Upper lobe of left lung (tissue), 6 donors: ENCODE results near the gene NTNG2. TPM values are rescaled to one million over a fixed set of nuclear protein-coding genes. Genes with fewer than 3 reads are reported as not detected.

Experiments used
- ATAC-seq, 2 donors: fragments of 200-7000 bp; cut with Tn5 transposase; one replicate each; pipeline ENCODE4 v1.9.1; 2022; ENCODE audit warnings: mild to moderate bottlenecking in 2 of 2, moderate library complexity in 2 of 2; ENCODE audit not compliant: low FRiP score in 2 of 2
- DNase-seq, 2 donors: peaks; one replicate each; pipeline ENCODE4 v3.0.0-alpha.2; 2019 to 2020
- H3K27ac ChIP-seq, 4 donors: fragments of 200-600 bp; sonication (generic); one replicate each; pipeline ENCODE4 v1.5.1; 2016 to 2019
- H3K27me3 ChIP-seq, 4 donors: fragments of 200-600 bp; sonication (generic); one replicate each; pipeline ENCODE4 v1.5.1; 2017 to 2019
- H3K36me3 ChIP-seq, 4 donors: fragments of 200-600 bp; sonication (generic); one replicate each; pipeline ENCODE4 v1.5.1; 2016 to 2019
- H3K4me1 ChIP-seq, 4 donors: fragments of 200-600 bp; sonication (generic); one replicate each; pipeline ENCODE4 v1.5.1; 2018 to 2019
- H3K4me3 ChIP-seq, 4 donors: fragments of 200-600 bp; sonication (generic); one replicate each; pipeline ENCODE4 v1.5.1; 2017 to 2019; ENCODE audit warnings: mild to moderate bottlenecking in 2 of 4, moderate library complexity in 1 of 4
- H3K9me3 ChIP-seq, 4 donors: fragments of 200-600 bp; sonication (generic); one replicate each; pipeline ENCODE4 v1.5.1; 2018 to 2019
- CTCF ChIP-seq, 6 experiments: fragments of 450-650 bp in 4 of 6; fragments of 200-600 bp in 2 of 6; sonication (generic) in 2 of 6; IDR thresholded peaks; one replicate each; pipeline ENCODE4 v1.5.1; 2016 to 2019; ENCODE audit warnings: antibody characterized with exemption in 6 of 6
- EP300 ChIP-seq, 4 donors: sonication (generic); formaldehyde crosslinking; IDR thresholded peaks; one replicate each; pipeline ENCODE4 v1.5.1; 2017; ENCODE audit warnings: antibody characterized with exemption in 4 of 4, control low read depth in 2 of 4
- POLR2A ChIP-seq, 4 donors: fragments of 450-650 bp; IDR thresholded peaks; one replicate each; pipeline ENCODE4 v1.5.1; 2016 to 2017; ENCODE audit warnings: antibody characterized with exemption in 4 of 4, mild to moderate bottlenecking in 2 of 4
- POLR2AphosphoS5 ChIP-seq, 2 donors: sonication (generic); formaldehyde crosslinking; IDR thresholded peaks; one replicate each; pipeline ENCODE4 v1.5.1; 2017; ENCODE audit warnings: antibody characterized with exemption in 2 of 2
- WGBS, 2 donors: methylation state at CpG; one replicate each; pipeline ENCODE4 v1.1.5; 2017 to 2018; 5-methylcytosine and 5-hydroxymethylcytosine counted together
- total RNA-seq, 6 donors: library from RNA; depleted of rRNA in 4 of 6; stranded (reverse); fragments of >200 nt in 4 of 6; gene quantifications; one replicate each; pipeline versions ENCODE4 v1.1.0 to v1.2.1, GENCODE V29; 2016 to 2021
- donor health status: DM: no; HTN: no; CAD: no; lungs with moderate emphysema.
- donor health status: DM: no; HTN: yes; CAD: no; lungs with severe emphysema.

The NTNG2 gene
- total RNA-seq, 6 donors from 2014 or later, result 2.1 to 8.2 (median 4.3) TPM

DNA sequence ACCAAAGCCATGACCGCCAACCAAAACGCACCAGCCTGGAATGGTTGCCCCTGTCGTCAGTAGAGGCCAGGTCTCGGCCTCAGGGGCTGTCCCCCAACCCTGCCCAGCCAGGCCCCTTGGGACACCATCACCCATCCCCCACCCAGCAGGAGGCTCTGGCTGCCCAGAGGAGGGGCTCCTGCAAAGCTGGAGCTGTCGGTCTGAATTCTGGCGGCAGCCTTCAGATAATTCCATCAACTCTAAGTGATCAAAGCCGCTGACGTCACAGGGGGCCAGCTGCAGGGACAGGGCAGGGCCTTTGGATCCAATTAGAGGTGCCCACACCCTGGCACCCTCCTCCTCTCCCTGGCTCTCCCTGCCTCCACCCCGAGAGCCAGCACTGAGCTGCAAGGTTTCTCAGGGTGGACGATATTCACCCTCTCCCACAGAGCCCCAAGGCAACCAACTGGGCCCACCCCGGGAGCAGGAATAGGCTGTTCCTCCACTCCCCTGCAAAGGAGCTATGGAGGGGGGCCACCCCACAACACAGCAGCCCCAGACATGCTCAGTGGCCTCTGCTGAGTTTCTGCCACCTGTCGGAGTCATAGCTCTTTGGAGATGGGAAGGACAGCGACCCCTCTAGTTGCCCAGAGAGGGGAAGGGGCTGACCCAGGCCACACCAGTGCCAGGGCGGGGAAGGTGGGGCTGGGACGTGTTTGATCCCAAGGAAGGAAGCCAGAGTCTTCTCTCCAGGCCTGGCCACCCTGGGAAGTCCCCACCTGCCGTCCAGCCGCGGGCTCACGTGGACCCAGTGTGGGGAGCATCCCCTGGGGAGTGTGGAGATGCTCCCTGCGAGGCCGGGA is 78.4 kb downstream of the NTNG2 start:
- H3K36me3 ChIP-seq, result no peaks in the 10 kb centered on the region
- H3K9me3 ChIP-seq, result no peaks in the 10 kb centered on the region
- 49 to 54% methylated on average over 5 to 21 of the region's 21 CpGs for WGBS, 2 donors
- no peaks in the 10 kb centered on the region for H3K27me3 ChIP-seq
- ATAC-seq (no peak), DNase-seq (no peak)
- peak overlapping the region in 3 of 4 donors; percentile 77 to 92 (median 88) for H3K4me3 ChIP-seq
- peak overlapping the region in 3 of 4 donors; percentile 6 to 84 (median 73) for H3K27ac ChIP-seq
- H3K4me1 ChIP-seq, result peaks cover 17 to 31% (median 21%) of the 10 kb centered on the region in 4 donors
- TF ChIP-seq POLR2AphosphoS5 (IDR thresholded peaks at IDR 0.05) (no peak), EP300 (IDR thresholded peaks at IDR 0.05) (no peak)

- H3K36me3 ChIP-seq, result no peaks in the 10 kb centered on the region
- peak in 1 of 4 donors; percentile 39 for TF ChIP-seq POLR2A (IDR thresholded peaks at IDR 0.05)
- no peak for TF ChIP-seq EP300 (IDR thresholded peaks at IDR 0.05)
- TF ChIP-seq POLR2AphosphoS5 (IDR thresholded peaks at IDR 0.05), result peak; percentile 16 to 33
- H3K27me3 ChIP-seq, result no peaks in the 10 kb centered on the region
- peak overlapping the region; percentile 63 to 92 (median 82) for H3K4me3 ChIP-seq
- DNase-seq (peak; percentile 99 to 100), ATAC-seq (peak; percentile 96 to 97)
- H3K27ac ChIP-seq, result peak overlapping the region in 3 of 4 donors; percentile 14 to 84 (median 73)
- WGBS, 2 donors, result 3 to 4% methylated on average over 16 to 30 of the region's 63 CpGs
- peaks cover 17 to 30% (median 21%) of the 10 kb centered on the region in 4 donors for H3K4me1 ChIP-seq
- H3K9me3 ChIP-seq, result no peaks in the 10 kb centered on the region
Observed at GRCh38 chr9:132240841-132241482, 79.1 kb downstream of the NTNG2 start.

GRCh38 chr9:132241483-132241839 is 79.6 kb downstream of the NTNG2 start:
- H3K4me3 ChIP-seq, result peak overlapping the region; percentile 63 to 92 (median 82)
- H3K27ac ChIP-seq, result peak overlapping the region; percentile 14 to 84 (median 68)
- ATAC-seq (no peak), DNase-seq (peak in 1 of 2 donors; percentile 89)
- H3K4me1 ChIP-seq, result peaks cover 17 to 25% (median 20%) of the 10 kb centered on the region in 4 donors
- no peaks in the 10 kb centered on the region for H3K9me3 ChIP-seq
- H3K36me3 ChIP-seq, result no peaks in the 10 kb centered on the region
- TF ChIP-seq POLR2A (IDR thresholded peaks at IDR 0.05) (no peak), POLR2AphosphoS5 (IDR thresholded peaks at IDR 0.05) (peak in 1 of 2 donors; percentile 30), EP300 (IDR thresholded peaks at IDR 0.05) (no peak), CTCF (IDR thresholded peaks at IDR 0.05) (peak in 2 of 6 experiments; percentile 34 to 41)
- WGBS, 2 donors, result 0% methylated on average over 6 to 15 of the region's 33 CpGs
- no peaks in the 10 kb centered on the region for H3K27me3 ChIP-seq

DNA sequence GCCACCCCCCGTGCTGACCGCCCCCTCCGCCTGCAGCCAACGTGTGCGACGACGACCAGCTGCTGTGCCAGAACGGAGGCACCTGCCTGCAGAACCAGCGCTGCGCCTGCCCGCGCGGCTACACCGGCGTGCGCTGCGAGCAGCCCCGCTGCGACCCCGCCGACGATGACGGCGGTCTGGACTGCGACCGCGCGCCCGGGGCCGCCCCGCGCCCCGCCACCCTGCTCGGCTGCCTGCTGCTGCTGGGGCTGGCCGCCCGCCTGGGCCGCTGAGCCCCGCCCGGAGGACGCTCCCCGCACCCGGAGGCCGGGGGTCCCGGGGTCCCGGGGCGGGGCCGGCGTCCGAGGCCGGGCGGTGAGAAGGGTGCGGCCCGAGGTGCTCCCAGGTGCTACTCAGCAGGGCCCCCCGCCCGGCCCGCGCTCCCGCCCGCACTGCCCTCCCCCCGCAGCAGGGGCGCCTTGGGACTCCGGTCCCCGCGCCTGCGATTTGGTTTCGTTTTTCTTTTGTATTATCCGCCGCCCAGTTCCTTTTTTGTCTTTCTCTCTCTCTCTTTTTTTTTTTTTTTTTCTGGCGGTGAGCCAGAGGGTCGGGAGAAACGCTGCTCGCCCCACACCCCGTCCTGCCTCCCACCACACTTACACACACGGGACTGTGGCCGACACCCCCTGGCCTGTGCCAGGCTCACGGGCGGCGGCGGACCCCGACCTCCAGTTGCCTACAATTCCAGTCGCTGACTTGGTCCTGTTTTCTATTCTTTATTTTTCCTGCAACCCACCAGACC is 80.2 kb downstream of the NTNG2 start:
- peak; percentile 62 to 89 for DNase-seq
- peak in 1 of 2 donors; percentile 9 for ATAC-seq
- H3K9me3 ChIP-seq, result no peaks in the 10 kb centered on the region
- H3K36me3 ChIP-seq, result no peaks in the 10 kb centered on the region
- H3K4me1 ChIP-seq, result peaks cover 16 to 22% (median 19%) of the 10 kb centered on the region in 4 donors
- H3K27ac ChIP-seq, result peak overlapping the region; percentile 14 to 84 (median 68)
- 2% methylated on average over 15 to 44 of the region's 81 CpGs for WGBS, 2 donors
- TF ChIP-seq EP300 (IDR thresholded peaks at IDR 0.05) (no peak), POLR2AphosphoS5 (IDR thresholded peaks at IDR 0.05) (no peak), CTCF (IDR thresholded peaks at IDR 0.05) (no peak), POLR2A (IDR thresholded peaks at IDR 0.05) (no peak)
- H3K4me3 ChIP-seq, result peak overlapping the region; percentile 63 to 92 (median 82)
- no peaks in the 10 kb centered on the region for H3K27me3 ChIP-seq

DNA sequence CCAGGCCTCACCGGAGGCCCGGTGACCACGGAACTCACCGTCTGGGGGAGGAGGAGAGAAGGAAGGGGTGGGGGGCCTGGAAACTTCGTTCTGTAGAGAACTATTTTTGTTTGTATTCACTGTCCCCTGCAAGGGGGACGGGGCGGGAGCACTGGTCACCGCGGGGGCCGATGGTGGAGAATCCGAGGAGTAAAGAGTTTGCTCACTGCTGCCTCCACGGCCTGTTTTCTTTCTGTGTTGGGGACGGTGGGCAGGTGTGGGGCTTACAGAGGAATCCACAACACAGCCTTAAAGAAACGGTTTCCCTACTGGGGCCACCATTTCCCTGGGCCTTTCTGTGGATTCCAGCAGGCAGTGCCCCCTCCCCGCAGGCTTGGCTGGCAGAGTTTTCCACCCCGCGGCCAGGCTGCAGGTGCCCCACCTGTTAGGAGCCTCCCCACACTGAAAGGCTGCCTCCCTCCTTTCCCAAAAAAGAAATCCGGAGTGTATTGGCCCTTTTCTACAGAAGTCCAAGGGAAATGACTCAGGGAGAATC is 80.8 kb downstream of the NTNG2 start:
- Histone ChIP-seq H3K4me3 (peak overlapping the region; percentile 51 to 92 (median 82)), H3K27ac (peak overlapping the region in 2 of 4 donors; percentile 36 to 84), H3K27me3 (no peaks in the 10 kb centered on the region), H3K4me1 (peaks cover 16 to 22% (median 19%) of the 10 kb centered on the region in 4 donors), H3K36me3 (no peaks in the 10 kb centered on the region), H3K9me3 (no peaks in the 10 kb centered on the region)
- TF ChIP-seq POLR2A (IDR thresholded peaks at IDR 0.05) (no peak), POLR2AphosphoS5 (IDR thresholded peaks at IDR 0.05) (no peak), CTCF (IDR thresholded peaks at IDR 0.05) (no peak), EP300 (IDR thresholded peaks at IDR 0.05) (no peak)
- ATAC-seq (no peak), DNase-seq (no peak)
- 14 to 22% methylated on average over 17 to 18 of the region's 18 CpGs for WGBS, 2 donors
